HG03045 (cell line): ENCODE results near the gene SH3PXD2B.
"Not testable (repeated sequence)": the region's sequence is repeated elsewhere in the genome, so short reads cannot be mapped to it uniquely, and the experiment has no call there.

ENCODE experiments used
- ATAC-seq: cut with Tn5 transposase; IDR thresholded peaks from one replicate; pipeline ENCODE4 v1.9.1; 2021; ENCODE audit warnings: mild to moderate bottlenecking, moderate library complexity; ENCODE audit not compliant: unreplicated experiment

The SH3PXD2B gene

DNA sequence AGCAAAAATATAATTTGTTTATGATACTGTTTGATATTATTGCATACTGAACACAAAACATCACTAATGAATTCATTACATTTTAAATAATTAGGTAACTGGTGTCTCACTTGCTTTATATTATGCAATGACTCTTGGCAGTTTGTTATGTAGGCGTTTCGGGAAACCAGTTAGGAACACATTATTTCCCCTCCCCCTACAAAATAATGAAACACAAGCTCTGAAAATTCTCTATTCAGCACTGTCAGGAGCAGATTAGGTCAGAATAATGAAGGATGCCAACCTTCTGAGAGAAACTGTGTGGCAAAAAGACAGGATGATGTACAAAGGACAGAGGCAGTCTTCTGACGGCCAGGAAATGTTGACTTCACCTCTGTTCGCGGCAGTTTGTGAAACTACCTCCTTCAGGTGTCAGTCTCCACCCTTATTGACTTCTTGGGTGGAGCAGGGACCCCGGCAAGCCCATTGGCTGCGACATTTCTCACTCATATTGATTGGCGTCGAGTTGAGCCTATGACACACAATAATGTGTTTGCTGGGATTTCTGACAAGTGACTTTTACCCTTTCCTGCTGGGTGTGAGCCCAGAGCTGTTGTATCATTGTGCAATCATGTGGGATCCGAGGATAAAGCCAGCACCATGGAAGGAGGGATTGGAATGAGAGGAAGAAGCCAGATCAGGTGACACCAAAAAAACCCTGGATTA lies 33.9 kb downstream of the SH3PXD2B start:
- ATAC-seq: no peak

DNA sequence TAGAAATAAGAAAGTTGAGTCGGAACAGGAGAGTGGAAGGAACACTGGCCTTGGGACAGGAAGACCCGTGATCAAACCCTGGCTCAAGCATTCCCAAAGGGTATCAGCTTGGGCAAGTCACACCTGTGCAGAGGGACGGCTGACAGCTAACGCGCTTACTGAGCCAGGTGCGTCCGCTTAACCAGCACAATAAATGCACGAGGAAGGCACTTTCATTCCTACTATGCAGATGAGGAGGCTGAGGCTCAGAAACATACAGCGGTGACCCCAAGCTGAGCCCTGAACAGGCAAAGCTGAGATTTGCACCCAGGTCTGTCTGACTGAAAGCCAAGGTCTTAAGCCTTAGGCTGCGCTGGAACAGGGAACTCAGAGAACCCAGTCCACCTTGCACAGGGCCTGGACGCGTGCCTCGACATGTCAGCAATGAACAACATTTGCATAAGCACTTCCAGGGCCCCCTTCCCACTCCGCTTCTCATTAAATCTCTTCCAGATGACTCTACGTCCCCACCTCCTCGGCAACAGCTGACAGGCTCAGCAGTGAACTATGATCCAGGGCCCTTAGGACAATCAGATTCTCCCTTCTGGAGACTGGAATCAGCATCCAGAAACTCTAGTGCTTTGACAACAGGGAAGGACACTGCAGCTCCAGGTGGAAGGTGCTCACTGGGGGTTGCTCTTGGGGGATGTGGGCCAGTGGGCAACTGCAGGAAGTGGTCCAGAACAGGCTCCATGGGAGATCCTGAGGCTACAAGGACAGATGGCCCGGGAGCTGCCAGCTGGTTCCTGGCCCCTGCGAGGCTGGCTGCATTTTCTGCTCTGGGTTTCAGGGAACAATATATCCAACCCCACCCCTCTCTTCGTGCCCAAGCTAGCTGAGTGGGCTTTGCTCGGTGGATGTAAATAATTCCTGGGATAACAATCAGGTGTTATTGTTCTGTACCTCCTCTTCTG lies 35.2 kb downstream of the SH3PXD2B start:
- ATAC-seq: no peak

DNA sequence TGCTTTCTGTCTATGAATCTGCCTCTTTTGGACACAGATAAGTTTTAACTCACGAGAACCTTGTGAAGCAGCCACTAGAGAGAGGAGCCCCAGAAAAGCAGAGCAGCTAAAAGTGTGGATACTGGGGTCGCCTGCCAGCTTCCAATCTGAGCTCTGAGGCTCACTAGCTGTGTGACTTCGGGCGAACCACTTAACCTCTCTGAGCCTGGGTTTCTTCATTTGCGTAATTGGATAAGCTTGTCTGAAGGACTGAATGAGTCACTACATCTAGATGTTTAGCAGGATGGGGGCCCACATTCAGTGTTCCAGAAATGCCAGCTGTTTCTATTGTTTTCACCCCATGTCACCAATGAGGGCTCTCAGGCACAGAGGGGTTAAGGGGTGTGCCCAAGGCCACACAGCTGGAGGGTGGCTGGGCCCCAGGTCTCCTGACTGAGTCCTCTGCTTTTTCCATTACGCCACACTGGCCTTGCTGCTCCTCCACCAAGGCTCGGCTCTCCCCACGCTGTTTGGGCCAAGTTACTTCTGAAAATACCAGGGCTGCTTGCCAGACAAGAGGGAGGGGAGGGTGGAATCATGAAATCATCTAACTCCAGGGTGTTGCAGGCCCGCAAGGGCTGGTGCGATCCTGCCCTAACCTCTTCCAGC lies 36.2 kb downstream of the SH3PXD2B start:
- no peak for ATAC-seq

DNA sequence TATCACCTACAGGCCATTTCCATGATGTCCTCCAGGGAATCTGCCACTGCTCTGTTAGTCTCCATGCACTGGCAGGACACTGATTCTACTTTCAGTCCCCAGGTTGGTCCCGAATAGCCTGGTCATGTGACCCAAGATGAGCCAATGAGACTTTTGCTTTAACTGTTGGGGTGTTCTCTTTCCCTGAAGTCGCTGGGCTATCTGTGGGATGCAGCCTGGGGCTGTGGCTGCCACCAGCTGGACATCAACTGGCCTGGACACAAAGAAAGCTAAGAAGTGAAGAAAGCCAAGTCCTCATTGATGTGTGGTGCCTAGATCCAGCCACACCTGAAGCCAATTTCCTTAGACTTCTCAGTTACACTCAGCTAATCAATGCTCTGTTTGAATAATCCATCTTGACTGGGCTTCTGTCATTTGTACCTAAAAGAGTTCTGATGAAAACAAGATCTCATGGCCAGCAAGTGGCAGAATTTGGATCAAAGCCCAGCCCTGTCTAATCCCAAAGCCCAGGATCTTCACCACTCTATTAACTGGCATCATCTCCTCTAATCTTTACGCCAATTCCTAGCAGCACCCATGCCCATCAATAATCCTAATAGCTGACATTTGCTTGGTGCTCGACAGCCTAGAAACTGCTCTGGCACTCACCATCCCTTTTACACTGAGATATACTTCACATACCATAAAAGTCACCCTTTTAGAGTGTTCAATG lies 37.0 kb downstream of the SH3PXD2B start:
- ATAC-seq: no peak

DNA sequence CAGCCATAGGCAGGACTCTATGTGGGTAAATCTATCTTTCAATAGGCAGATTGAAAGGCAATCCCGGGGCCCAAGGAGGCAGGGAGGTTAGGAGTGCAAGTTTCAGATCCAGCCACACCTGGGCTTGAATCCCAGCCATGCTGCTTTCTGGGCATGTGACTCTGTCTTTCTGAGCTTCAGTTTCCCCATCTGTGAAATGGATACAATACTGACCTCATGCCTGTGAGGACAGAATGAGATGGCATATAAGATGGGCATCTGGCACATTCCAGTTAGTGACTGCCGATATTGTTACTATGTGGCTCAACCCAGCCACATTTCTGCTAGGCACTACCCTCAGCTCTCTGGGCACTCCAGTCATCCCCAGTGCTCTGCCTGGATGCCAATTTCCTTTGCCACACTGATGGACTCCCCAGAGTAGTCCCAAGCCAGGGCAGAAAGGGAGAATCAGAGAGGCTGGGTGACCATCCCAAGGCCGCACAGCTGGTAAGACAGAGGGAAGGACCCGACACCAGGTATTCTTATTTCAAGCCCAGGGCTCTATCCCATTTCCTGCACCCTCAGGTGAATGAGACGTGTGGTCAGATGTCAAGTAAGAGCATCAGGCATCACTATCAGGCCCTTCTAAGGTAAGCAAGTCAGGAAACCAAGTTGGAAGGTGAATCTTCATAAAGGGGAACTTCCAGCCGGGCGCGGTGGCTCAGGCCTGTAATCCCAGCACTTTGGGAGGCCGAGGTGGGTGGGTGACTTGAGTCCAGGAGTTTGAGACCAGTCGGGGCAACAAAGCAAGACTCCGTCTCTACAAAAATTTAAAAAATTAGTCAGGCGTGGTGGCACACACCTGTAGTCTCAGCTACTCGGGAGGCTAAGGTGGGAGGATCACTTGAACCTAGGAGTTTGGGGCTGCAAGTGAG lies 38.7 kb downstream of the SH3PXD2B start:
- no peak for ATAC-seq

DNA sequence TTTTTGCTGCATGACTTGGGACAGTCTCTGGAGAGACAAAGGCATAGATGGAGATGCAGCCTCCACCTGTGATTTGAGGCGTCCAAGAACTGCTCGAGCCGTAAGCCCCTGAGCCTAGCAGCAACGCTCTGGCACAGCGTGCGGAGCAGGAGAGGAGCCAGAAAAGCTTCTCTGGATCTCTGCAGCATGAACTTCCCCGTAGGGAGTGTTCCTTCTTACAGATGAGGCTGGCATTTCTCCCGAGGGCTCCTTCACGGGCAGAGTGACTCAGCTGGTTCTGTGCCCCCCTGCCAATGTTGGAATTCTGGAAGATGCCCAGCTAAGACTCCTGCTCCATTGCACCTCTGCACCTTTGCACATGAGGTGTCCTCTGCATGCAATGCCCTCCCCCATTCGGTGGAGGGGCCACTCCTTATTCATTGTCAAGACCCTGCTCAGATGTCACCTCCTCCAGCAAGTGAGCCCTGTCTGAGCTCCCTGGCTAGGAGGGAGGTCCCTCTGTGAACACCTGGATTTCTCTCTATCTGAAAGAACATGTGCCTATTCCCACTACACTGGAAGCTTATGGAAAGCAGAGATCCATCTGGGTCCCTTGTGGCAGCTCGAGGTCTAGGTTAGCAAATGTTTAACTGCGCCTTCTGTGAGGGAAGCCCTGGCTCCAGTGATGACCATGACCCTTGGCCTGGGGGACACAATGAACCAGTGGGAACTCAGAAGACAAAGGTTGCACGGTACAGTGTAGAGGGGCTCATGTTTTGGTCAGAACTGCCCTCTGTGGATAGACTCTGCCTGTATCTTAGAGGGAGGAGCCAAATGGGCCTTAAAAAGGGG lies 39.6 kb downstream of the SH3PXD2B start:
- no peak for ATAC-seq

DNA sequence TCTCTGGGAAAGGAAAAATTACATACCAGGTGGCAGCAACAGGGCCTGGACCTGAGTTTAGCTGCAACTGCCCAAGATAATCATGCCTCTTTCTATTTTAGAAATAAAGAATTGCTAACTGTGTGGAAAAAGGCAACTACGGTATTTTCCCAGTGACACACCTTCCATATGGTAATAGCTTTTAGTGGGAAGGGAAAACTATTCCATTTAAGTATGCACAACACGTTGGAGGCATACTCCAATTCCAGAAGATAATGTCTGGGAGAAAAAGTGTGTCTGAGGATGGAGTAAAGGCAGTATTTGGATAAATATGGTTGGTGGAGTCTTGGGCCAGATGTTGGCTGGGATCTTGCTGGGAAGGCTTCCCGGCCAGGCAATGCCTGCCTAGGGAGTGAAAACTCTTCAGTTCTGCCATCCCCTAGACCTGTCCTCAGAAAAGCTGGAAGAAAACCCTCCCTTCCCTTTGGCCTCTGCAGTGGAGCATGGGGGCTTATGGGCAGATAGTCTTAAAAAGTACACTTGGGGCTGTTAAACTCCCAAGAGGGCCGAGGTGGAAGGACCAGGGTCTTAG lies 40.6 kb downstream of the SH3PXD2B start:
- no peak for ATAC-seq

DNA sequence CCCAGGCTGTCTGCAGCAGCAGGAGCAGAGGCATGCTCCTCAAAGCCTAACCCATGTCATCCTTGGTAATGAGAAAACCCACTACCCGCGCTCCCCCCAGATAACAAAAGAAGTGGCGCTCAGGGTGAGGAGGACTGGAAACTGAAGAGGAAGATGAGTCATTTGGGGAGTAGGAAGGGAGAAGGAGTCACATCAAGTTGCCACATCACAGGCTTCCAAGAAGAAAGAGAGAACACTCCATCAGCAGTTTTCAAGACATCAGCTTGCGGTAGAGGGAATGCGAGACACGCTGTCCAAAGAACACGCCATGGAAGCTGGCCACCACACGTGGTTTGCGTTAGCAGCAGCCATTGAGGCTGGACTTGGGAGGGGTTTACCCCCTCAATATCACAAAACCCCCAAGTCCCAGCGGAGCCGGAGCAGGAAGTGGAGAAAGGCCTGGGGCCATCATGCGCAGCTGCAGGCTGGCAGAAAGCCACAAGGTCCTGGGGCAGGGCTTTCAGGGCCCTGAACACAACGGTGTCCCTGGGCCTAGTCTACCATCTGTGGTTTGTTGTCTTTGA lies 41.5 kb downstream of the SH3PXD2B start:
- no peak for ATAC-seq

DNA sequence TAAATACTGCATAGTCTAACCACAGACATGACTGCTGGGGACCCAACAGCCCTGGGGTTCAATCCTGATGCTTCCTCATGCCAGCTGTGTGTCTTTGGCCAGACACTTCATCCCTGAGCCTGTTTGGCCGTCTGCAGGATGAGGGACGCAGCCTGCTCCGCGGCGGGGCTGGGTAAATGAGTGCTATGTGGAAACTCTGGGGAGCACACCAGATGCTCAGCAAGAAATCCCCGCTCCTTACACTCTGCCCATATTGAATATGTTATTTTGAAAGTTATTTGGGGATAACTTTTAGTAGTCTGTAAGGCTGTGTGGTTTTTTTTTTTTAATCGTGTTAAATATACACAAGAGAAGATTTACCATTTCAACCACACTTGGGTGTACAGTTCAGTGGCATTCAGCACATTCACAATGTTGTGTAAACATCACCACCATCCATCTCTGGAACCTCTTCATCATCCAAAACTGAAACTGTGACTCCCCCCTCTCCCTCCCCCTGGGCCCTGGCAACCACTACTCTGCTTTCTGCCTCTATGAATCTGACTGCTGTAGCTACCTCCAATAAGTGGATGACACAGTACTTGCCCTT lies 42.7 kb downstream of the SH3PXD2B start:
- ATAC-seq: no peak

DNA sequence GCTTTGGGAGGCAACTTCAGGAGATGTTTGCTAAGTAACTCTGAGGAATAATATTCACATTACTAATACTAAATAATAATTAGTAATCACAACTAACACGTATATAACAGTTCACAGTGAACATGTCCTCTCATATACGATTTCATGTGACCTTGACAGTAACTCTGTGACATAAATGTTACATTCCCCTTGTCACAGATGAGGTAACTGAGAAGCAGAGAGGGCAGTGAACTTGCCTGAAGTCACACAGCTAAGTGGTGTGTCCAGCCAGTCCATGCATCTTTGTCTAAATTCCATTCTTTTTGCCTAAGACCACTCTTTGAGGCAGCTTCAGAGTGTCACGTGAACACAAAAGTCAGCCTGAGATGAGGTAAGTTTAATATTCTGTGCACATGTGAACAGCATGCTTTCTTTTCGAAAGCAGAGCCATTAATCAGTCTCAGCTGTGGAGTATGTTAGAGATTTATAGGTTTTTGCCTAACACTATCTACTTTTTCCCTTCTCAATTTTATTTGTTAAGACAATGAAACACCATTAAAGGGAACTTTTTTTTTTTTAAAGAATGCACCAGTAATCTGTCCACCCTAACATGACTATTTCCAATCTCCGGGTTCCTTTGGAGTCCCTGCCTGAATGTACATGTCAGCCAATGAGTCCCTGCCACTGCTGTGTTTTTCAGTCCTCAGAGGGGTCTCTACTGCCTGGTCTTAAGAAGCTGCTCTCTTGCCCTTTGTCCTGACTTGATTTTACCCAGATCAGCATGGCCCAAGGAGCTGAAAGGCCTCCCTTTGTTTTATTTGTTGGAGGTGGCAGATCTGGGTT lies 43.5 kb downstream of the SH3PXD2B start:
- ATAC-seq: no peak

DNA sequence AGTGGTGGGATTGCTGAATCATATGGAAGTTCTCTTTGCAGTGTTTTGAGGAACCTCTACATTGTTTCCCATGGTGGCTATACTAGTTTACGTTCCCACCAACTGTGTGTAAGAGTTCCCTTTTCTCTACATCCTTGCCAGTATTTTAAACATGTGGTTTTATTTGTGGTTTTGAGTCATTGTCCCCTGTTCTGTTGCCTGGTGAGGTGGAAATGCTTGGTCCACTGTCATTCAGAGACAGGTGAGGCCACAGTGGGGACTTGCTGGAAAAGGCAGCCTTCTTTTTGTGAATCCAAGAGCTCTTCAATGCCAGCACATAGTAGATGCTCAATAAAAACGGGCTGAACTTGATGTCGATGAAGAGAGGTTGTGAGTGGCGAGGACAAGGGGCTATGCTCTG lies 44.2 kb downstream of the SH3PXD2B start:
- no peak for ATAC-seq

DNA sequence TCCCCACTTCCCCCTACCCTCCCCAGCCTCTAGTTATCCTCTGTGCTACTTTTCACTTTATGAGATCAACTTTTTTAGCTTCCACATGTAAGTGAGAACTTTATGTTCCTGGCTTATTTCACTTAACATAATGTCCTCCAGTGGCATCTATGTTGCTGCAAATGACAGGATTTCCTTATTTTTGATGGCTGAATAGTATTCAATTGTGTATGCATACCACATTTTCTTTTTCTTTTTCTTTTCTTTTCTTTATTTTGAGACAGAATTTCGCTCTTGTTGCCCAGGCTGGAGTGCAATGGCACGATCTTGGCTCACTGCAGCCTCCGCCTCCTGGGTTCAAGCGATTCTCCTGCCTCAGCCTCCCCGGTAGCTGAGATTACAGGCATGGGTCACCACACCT lies 44.8 kb downstream of the SH3PXD2B start:
- not testable (repeated sequence) for ATAC-seq

DNA sequence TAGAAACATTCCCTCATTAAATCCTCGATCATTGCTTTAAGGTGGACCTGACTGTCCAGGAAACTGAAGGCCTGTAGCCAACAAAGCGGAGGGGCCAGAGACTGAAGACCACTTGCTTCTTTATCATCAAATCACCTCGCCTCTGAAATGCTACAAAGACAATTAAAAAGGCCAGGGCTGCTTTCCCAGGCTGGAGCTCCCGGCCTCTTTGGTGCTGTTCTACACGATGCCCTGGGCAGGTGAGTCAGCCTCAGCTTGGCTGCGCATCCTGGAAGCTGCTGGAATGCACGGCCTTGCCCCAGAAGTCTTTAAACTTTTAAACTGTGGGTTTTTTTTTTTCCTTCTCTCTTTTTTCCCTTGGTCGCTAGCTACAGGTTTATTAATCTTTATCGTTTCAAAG lies 46.5 kb downstream of the SH3PXD2B start:
- ATAC-seq: no peak

DNA sequence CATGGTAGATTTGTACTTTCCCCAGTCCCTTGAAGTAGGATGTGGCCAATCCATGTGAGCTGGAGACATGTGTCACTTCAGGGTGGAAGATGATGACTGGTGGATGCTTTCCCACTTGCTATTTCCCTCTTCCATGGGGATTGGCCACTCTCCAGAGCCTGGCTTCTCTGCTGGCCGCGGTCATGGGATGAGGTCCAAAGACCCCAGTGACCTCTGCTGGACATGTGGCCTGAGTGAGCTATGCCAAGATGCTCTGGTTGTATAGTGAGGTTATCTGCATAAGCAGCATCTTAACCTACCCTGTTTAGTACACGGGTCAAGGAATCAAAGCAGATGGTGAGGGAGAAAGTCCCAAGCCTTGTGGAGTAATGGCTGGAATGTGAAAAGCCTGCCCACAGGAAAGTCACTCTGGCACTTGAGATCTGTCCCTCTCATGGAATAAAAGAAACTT lies 47.1 kb downstream of the SH3PXD2B start:
- no peak for ATAC-seq

DNA sequence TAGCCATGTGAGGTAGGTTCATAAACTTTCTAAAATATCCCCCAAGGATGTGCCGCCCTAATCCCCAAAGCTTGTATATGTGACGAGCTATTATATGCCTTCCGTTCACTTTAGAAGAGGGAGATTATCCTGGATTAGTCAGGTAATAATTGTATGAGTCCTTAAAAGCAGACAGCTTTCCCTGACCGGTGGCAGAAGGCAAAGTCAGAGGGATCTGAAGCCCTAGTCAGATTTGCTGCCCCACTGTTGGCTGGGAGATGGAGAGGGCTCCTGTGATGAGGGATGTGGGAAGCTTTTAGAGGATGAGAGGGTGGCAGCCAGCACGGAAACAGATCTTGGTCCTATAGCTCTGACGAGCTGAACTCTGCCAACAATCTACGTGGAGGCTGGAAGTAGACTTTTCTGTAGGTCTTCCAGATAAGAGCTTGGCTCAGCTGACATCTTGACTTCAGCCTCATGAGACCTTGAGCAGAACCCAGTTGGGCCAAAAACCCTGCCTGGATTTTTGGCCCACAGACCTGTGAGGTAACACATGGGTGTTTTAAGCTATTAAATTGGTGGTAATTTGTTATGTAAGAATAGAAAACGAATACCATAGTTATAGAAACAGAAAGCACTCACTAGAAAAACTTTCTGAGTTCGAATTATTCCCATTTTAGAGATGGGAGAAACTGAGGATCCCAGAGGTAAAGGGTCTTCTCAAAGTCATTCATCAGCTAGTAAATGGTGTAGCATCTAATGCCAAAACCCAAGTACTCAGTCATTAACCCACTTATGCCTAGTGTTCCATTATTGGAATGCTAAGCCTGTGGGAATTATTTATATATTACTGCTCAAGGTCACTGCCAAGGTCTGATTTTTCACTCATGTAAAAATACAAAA lies 48.9 kb downstream of the SH3PXD2B start:
- ATAC-seq: no peak

DNA sequence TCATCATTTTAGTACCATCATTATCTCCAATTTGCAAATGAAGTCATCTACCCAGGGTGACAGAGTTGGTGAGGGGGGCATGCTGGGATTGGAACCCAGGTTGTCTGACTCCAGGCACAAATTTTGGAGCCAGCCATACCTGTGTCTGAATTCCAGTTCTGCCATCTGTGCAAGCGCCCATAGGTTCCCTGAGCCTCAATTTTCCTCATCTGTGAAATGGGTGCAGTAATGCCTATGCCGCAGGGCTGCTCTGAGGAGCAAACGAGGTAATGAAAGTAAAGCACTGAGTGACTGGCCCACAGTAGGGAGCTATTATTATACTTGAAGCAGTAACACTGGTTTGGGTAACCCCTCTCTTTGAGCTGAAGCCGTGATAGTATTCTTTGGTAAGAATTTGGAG lies 49.6 kb downstream of the SH3PXD2B start:
- no peak for ATAC-seq
